SK-N-DZ (cell line): Measurements from ENCODE around the gene POLA2.

Source experiments
- DNase-seq: peaks from one replicate; pipeline ENCODE4 v3.0.0-alpha.2; 2015; ENCODE audit warnings: low spot score

POLA2 gene

GRCh38 chr11:65279741-65280440 is 18.1 kb downstream of the POLA2 start:
- no peak for DNase-seq

- no peak for DNase-seq
Observed at GRCh38 chr11:65280646-65281045, 18.9 kb downstream of the POLA2 start.

GRCh38 chr11:65286686-65287085 is 24.9 kb downstream of the POLA2 start:
- no peak for DNase-seq

GRCh38 chr11:65287601-65288000 is 25.8 kb downstream of the POLA2 start:
- DNase-seq, result no peak

GRCh38 chr11:65288706-65289536 is 27.2 kb downstream of the POLA2 start:
- DNase-seq, result no peak

GRCh38 chr11:65290448-65291165 is 28.8 kb downstream of the POLA2 start:
- DNase-seq, result no peak

GRCh38 chr11:65291613-65292012 is 29.9 kb downstream of the POLA2 start:
- no peak for DNase-seq

- no peak for DNase-seq
Observed at GRCh38 chr11:65292890-65293289, 31.1 kb downstream of the POLA2 start.

- no peak for DNase-seq
Observed at GRCh38 chr11:65293909-65294381, 32.2 kb downstream of the POLA2 start.

GRCh38 chr11:65295001-65295400 is 33.2 kb downstream of the POLA2 start:
- DNase-seq, result no peak

GRCh38 chr11:65295571-65296341 is 34.0 kb downstream of the POLA2 start:
- DNase-seq, result no peak

GRCh38 chr11:65297026-65297672 is 35.4 kb downstream of the POLA2 start:
- DNase-seq, result no peak

GRCh38 chr11:65298131-65298535 is 36.4 kb downstream of the POLA2 start:
- DNase-seq, result no peak

- DNase-seq, result no peak
Observed at GRCh38 chr11:65298655-65299179, 37.0 kb downstream of the POLA2 start.

- no peak for DNase-seq
Observed at GRCh38 chr11:65300621-65301275, 39.0 kb downstream of the POLA2 start.

- DNase-seq, result peak; percentile 76
Observed at GRCh38 chr11:65301491-65302329, 39.9 kb downstream of the POLA2 start.

- no peak for DNase-seq
Observed at GRCh38 chr11:65303555-65303954, 41.8 kb downstream of the POLA2 start.

GRCh38 chr11:65304110-65304509 is 42.3 kb downstream of the POLA2 start:
- DNase-seq, result no peak

- no peak for DNase-seq
Observed at GRCh38 chr11:65304613-65305012, 42.9 kb downstream of the POLA2 start.
